Left renal pelvis (tissue), 4 donors: Measurements from ENCODE around the gene ELF1. TPM values are rescaled to one million over a fixed set of nuclear protein-coding genes. Genes with fewer than 3 reads are reported as not detected.
"Not testable (repeated sequence)": the region's sequence is repeated elsewhere in the genome, so short reads cannot be mapped to it uniquely, and the experiment has no call there.

Experiments used
- DNase-seq, 4 donors: peaks; one replicate each; pipeline ENCODE4 v3.0.0-alpha.2; 2013; ENCODE audit warnings: low read depth in 4 of 4, low spot score in 3 of 4
- polyA plus RNA-seq, 4 donors: library from polyadenylated mRNA; unstranded; fragments of 120-200 nt; gene quantifications; one replicate each; pipeline ENCODE4 v1.2.1, GENCODE V29; 2013; ENCODE audit not compliant: insufficient read length in 4 of 4

The ELF1 gene
- polyA plus RNA-seq, 4 donors, result 36.2 to 52.3 (median 49.3) TPM

GRCh38 chr13:40984668-40985366, 34.3 kb downstream of the ELF1 start:
- no peak for DNase-seq

DNA sequence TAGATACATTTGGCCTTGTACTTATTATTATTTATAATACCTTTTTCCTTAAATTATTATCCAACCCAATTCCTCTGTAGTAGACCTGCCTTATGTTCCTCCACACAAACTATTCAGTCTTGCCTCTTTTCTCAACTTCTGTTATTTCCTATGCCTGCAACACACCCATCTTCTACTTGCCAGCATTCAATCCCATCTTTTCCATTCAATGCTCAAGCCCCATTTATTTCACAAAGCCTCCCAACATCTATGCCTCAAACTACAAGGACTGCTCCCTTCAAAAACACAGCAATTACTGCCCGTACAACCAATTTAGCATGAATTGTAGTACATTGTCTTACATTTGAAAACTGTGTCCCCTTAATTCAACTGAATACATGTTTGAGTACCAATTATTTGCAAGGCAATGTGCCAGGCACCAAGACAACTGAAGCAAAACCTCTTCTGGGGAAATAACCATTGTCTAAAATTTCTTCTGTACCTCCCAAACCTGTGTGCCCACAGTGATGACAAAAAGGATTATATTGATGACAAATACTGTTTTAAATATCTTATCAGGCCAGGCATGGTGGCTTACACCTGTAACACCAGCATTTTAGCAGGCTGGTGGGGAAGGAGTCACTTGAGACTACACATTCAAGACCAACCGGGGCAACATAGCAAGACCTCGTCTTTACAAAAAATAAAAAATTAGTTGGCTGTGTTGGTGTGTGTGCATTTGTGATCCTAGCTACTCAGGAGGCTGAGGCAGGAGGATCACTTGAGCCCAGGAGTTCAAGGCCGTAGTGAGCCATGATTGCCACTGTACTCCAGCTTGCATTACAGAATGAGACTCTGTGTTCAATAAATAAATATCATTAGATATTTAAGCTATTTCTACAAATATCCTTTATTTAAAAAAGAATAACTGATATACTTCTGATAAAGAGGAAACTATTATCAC, 35.1 kb downstream of the ELF1 start:
- DNase-seq, result no peak

DNA sequence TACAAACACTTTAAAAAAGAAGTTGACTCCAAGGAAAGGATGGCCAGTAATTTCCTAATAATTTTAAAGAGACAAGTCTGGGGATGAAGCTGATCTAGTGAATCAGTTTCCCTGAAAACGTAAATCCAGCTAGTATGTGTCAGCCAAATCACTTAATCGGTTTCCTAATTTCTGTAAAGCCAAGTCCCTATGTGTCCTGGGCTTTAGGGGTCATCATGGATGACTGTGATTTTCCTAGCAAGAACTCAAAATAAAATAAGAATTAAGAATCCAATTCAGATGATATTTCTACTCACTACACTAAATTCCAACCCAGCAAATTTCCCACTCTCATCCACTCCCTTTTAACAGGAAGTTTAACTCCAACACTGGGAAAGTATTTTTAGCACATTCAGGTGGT, 35.9 kb downstream of the ELF1 start:
- DNase-seq, result no peak

DNA sequence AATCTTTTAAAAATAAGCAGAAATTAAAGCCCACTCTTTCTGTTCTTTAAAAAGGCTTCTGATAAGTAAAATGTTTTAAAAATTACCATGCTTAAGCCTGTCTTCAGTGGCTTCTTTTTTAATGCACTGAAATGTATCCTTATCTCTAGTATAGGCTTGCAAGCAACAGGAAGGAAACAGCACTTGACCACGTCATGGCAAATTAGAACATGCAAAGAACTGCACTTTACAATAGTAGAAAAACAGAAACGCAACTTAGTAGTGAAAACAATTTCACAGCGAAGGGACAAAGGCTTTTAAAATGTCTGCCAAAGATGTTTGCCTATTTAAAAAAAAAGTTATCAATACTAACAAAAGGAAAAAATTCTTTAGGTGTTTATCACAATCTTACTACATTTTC, 36.3 kb downstream of the ELF1 start:
- no peak for DNase-seq

GRCh38 chr13:40981949-40982348, 37.2 kb downstream of the ELF1 start:
- DNase-seq, result no peak

- DNase-seq, result no peak
These were observed 37.8 kb downstream of the ELF1 start for GRCh38 chr13:40981361-40981760.

GRCh38 chr13:40980461-40980860, 38.7 kb downstream of the ELF1 start:
- DNase-seq, result no peak

DNA sequence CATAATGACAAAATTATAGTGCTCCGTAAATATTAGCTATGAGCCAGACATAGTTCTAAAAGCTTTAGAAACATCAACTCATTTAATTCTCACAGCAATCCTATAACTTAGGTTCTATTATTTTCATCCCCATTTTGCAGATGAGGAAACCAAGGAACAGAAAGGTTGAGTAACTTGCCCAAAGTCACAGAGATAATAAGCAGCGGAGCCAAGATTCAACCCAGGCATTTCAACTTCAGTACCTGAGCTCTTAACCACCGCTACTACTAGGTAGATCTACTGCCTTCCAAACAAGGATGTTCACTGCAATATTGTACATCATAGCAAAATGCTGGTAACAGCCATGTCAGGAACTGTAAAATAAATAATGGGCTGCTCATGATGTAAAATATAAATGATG, 39.9 kb downstream of the ELF1 start:
- no peak for DNase-seq

GRCh38 chr13:40978109-40978508, 41.0 kb downstream of the ELF1 start:
- not testable (repeated sequence) for DNase-seq

DNA sequence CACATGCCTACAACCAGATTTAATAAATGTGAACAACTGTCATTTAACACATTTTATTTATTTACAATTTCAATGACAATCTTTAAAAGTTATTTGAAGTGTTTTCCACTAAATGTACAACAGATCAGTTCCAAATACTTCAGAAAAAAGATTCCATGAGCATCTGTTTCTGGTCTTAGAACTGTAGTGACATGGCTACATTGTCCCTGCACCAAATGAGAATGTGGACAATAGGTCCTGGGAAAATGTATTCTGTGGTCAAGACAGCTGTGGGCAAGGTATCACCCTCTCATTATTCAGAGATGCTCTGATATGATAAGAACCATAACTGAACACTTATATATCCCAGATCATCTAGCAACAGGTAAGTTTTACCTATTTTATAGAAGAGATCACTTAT, 43.7 kb downstream of the ELF1 start:
- DNase-seq, result no peak

DNA sequence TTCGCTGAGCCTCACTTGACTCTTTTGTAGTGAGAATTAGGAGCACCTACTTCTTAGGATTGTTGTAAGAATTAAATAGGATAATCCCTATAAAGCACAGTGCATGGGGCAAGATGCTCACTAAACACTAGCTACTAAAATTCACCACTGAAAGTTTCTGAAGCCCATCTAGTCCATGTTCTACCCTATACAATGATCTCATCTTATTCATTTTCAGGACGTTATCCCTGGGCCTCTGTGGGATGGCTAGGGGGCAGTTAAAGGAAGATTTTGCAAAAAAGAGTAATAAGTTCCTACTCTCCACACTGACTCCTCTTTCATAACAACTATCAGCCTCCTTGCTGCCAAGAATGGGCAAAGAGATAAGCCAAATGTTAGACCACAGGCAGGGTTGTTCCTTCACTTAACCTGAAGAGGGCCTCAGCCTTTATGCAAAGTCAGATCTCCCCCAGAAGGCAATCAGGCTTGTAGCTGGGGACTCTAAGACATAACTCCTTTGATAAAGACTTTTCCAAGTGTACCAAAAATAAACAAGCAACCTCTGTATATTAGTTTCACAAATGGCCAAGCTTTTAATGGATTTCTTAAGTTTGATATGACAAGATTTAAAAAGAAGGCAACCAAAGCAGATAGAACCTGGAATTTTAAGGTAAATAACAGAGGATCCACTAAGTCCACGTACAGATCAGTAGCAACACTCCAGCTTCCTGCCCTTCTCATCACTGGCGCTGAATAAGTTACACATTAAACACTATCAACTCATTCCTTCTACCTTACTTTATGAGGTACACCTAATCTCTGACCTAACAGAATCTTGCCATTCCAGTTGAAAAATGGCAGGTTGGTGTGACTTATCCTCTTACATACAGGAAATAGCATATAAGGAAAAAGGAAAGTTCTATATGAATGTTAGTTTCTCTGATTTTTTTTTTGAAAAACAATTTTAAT, 44.4 kb downstream of the ELF1 start:
- no peak for DNase-seq

GRCh38 chr13:40973409-40973808, 45.7 kb downstream of the ELF1 start:
- no peak for DNase-seq

DNA sequence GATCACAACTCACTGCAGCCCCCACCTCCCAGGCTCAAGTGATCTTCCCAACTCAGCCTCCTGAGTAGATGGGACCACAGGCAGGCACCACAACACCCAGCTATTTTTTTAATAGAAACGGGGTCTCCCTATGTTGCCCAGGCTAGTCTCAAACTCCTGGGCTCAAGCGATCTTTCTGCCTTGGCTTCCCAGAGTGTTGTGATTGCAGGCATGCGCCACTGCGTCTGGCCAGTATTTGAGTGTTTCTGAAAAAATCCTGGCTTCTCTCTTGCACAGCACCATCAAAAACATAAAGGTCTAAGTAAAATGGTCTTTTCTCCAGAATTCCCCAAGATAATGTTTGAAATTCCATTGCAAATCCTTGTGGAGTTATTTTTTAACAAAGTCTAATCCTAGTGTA, 47.8 kb downstream of the ELF1 start:
- DNase-seq, result no peak

- DNase-seq, result no peak
These were observed 48.3 kb downstream of the ELF1 start for GRCh38 chr13:40970803-40971202.

DNA sequence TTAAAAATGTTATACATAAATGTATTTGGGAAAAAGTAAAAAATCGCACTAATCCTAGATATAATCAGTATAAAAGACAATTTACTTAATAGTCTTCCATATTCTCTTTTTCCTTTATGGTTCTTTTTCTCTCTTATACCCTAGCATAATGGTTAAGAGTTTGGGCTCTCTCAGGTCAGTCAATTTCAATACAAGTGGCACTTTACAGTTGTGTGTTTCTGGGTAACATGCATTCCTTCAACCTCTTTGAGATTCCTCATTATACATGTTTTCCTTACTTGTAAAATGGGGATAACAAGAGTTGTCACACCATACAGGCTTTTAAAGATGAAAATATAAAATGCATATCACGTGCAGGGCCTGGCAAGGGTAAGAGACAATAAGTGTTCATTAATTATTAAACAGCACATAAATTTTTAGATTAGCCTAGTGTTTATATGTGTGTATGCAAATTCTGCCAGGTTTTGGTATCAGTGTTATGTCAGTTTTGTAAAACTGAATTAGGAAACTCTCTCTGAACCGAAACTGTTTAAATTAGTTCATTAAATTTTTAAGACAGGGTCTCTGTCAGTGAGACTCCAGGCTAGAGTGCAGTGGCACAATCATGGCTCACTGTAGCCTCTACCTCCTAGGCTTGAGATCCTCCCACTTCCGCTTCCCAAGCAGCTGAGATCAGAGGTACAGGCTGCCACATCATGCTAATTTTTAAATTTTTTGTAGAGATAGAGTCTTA, 49.8 kb downstream of the ELF1 start:
- DNase-seq, result no peak

GRCh38 chr13:40968416-40969000, 50.6 kb downstream of the ELF1 start:
- DNase-seq, result no peak

DNA sequence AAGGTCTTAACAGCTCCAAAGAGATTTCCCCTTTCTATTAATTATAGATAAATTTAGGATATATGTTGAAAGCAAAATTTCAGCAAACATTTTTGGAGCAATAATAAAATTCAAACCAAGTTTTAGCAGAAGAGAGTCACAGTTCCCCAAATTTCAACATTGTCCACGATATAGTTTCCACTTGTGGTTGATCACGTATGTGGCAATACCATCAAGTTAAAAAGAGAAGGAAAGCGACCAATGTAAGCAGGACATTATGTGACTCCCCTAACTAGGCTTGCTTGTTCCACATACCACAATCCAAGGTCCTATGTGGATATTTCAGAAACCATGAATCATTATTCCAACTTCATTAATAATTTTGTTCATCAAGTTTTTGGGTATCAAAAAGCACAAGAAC, 52.8 kb downstream of the ELF1 start:
- DNase-seq, result no peak

DNA sequence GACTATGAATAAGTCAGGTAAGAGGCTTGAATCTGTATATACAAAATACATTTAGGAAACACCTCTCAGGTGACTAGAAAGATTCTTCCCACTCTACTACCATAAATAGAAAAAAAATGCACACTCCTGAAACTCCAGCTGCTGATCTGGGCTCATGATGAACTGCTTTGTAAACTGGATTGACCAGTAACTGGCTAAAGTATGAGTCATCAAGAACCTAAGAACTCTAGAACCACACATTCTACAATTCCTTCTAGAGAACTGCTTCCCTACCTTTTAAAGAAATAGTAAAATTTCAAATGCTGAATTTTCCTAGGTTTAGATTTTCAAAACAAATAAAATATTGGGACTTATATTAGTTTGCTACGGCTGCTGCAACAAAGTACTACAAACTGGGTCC, 55.2 kb downstream of the ELF1 start:
- no peak for DNase-seq

DNA sequence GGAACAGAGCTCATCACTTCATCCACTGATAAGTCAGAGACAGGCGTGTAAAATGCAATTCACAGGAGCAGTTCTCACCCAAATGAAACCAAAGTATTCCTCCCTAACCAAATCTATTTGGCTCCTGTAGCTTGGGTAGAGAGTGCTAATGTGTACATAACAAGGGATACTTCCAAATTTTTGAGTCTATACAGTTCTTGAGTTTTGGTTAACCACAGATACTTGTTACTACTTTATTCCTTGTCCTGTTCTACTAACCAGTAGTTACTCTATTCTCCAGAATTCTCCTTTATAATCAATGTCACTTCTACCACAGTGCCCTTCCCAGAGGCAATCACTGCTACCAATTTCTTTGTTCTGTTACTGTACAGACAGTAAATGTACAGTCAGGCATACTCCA, 57.3 kb downstream of the ELF1 start:
- DNase-seq, result no peak

DNA sequence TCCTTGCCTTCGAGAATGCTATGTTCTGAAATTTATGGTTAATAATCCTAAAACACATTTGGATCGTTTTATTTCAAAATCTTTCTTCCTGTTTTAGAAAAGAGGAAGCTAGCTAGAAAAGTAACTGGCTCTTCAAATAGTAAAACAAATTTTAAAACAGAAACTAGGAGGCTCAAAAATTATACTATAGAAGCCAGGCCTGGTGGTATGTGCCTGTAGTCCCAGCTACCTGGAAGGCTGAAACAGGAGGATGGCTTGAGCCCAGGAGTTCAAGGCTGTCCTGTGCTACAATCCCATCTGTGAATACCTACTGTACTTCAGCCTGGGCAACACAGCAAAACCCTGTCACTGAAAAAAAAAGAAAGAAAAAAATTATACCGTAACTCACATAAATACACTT, 57.9 kb downstream of the ELF1 start:
- DNase-seq, result no peak
